Hindlimb muscle (tissue), 1 donor: ENCODE data around the gene LRCOL1. TPM values are rescaled to one million over a fixed set of nuclear protein-coding genes. Genes with fewer than 3 reads are reported as not detected.

Experiments
- DNase-seq: peaks from one replicate; pipeline ENCODE4 v3.0.0-alpha.2; 2013
- polyA plus RNA-seq: library from polyadenylated mRNA; unstranded; fragments of 120-200 nt; gene quantifications from one replicate; pipeline ENCODE4 v1.2.1, GENCODE V29; 2013; ENCODE audit not compliant: insufficient read length

Gene LRCOL1
- polyA plus RNA-seq = not detected

GRCh38 chr12:132610051-132610759 is at the start of gene LRCOL1:
TSS of gene LRCOL1 (minus strand) at chr12:132610582. CDS start at chr12:132606251, 4,331 bp downstream.
- DNase-seq = no peak

- no peak for DNase-seq
Observed at GRCh38 chr12:132660052-132660451, 49.7 kb upstream of the LRCOL1 start.

DNA sequence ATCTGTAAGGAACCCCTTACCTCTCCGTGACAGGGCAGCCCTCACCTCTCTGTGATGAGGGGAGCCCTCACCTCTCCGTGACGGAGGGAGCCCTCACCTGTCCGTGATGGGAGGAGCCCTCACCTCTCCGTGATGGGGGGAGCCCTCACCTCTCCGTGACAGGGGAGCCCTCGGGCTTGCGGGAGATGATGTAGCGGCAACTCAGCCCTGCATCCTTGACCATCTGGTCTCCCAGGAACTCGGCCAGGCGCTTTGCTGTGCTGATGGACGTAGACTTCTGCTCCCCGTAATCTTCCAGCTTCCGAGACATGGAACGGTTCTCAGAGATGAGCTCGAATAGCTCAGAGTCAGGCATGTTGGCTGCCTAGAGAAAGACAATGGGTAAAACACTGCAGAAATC is 48.8 kb upstream of the LRCOL1 start:
- DNase-seq = no peak

GRCh38 chr12:132658149-132658894 is 47.9 kb upstream of the LRCOL1 start:
- DNase-seq = no peak

DNA sequence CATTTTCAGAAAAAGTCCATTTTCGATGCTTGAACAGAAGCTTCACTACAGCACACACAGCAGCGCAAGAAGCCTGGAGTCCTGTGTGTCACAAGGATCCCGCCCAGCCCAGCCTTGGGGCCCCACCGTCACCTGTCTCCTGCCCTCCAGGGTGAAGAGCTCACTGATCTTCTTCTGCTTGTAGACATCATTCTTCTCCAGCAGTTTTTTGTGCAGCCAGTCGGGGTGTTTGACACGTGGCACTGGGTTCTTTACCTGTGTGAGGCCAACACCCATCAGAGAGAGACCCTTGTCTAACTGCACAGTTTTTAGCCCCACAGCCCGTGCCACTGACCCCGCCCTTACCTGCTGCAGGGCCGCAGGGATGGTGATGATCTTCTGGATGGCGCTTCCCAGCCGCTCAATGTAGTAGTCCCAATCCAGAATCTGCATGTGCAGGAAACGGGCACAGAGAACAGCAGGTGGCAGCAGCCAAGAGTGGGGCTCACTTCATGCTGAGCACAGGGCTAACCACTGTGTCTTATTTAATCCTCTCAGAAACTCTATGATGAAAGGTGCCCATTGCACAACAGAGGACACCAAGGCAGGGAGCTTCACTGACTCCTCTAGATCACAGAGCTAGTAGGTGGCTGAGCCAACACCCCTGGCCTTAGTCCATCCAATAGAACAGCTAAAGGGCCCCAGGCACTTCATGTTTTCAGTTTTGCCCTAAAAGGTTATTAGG is 46.8 kb upstream of the LRCOL1 start:
- no peak for DNase-seq

GRCh38 chr12:132653567-132654290 is 43.3 kb upstream of the LRCOL1 start:
- DNase-seq = no peak

DNA sequence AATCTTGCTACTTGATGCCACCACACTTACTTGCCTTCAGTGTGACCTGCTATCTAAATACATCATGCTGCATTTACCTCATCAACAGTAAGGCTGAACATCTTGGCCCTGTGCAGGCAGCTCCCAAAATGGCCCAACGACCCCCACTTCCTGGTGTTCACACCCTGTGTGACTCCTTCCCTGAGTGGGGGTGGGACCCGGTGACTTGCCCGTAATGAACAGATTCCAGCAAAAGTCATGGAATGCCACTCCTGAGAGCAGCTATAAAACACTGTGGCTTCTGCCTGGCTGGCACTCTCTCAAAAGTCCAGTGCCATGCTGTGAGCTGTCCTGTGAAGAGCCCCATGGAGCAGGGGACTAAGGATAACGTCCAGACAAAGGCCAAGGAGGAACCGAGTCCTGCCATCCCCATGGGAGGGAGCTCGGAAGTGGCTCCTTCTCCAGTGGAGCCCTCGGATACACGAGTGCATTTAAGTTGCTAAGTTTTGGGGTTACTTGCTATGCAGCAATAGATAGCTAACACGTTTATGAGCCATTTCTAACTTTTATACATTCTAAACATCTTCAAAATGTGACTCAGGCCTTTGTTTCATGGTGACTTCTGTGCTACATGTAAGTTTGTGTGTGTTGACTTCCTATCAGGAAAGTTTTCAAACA is 41.2 kb upstream of the LRCOL1 start:
- no peak for DNase-seq

DNA sequence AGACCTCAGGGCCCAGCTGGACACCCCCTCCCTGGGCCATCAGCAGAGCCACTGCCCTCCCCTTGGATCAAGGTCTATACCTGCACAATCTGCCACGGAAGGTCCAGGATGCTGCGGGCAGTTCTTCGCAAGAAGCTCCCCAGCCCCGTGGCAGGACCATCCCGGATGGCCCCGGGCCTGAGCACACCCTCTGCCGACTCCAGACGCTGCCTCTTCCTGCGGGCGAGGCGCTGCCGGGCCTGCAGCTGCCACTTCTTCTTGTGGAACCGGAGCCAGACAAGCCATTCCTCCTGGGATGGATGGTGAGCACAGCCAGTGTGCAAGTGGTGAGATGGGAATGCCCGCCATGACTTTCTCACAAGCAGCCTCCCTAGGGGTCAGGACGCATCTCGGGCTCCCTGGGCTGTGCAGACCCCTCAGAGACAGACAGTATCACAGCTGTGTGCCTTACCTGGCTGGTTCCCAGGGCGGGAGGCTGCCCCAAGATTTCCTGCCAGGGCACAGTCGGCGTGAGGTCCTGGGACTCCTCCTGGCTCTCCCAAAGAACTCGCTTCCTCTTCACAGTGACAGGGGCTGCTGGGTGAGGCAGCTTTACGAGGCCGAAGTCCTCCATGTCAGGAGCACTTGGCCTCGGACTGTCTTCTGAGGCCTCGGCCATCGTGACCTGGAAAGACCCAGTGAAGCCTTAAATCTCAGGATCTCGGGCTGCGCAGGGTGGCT is 39.0 kb upstream of the LRCOL1 start:
- DNase-seq = no peak

DNA sequence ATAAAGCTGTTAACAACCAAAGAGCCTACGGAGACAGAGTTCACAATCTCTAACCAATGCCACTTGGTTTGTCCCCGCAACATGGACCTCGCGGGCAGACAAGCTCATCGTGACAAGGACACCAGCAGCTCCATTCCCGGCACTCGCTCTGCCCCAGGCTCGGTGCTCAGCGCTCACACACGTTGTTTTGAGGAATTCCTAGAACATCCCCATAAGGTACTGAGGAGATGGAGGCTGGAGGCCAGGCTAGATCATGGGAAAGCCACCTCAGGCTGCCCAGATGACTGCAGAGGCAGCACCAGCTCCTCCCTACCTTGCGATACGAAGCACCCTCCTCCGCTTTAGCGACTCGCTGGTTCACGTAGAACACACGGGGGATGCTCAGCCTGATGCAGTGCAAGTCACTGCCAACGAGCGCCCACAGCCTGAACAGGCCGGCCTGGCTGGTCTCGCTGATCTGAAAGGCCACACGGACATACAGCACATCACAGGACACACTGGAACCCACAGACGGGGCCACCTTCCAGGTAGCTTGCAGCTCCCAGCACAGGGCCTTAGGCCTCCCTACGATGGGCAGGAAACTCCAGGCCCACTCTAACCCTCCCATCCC is 38.3 kb upstream of the LRCOL1 start:
- DNase-seq = no peak

- DNase-seq = no peak
Observed at GRCh38 chr12:132647858-132648257, 37.5 kb upstream of the LRCOL1 start.

- DNase-seq = no peak
Observed at GRCh38 chr12:132646850-132647249, 36.5 kb upstream of the LRCOL1 start.

DNA sequence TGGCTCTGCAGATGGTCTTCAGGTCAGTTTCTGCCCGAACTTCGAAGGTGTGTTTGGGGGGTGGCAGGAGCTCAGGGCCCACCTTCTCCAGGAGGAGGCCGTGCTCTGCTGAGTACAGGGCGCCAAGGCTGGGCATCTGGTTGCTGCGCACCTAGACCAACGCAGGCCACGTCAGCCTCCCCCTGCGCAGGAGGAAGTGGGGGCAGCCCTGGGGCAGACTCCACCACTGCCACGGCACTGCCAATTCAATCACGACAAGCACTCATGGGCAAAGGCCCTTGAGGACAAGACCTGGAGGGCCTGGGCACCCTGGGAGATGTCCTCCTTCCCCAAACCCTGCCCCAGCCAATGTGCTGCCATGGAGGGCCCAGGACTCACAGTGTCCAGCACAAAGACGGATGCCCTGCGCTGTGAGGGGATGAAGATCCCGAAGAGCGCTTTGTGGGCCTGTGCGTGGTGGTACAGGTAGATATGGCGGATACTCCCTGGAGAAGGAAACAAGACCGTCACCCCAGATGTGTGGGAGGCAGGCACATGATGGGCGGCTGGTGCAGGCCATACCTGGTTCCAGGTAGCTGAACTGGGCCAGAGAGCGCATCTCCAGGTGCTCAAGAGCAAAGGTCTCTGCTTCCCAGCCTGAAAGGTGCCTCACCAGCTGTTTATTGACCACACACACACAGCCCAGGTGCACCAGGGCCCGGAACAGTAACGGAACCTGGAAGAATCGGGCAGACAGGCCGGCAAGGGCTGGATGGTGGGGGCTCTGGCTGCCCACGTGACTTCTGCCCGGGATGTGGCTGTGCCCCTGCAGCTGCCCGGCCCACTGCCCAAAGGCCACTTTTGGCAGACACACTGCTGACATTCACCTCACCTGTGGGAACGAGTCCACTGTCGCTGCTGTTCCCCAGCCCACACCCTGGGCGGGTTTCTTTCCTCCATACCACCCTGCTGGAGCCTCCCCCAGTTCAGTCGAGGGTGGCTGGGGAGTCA is 32.8 kb upstream of the LRCOL1 start:
- DNase-seq = no peak

DNA sequence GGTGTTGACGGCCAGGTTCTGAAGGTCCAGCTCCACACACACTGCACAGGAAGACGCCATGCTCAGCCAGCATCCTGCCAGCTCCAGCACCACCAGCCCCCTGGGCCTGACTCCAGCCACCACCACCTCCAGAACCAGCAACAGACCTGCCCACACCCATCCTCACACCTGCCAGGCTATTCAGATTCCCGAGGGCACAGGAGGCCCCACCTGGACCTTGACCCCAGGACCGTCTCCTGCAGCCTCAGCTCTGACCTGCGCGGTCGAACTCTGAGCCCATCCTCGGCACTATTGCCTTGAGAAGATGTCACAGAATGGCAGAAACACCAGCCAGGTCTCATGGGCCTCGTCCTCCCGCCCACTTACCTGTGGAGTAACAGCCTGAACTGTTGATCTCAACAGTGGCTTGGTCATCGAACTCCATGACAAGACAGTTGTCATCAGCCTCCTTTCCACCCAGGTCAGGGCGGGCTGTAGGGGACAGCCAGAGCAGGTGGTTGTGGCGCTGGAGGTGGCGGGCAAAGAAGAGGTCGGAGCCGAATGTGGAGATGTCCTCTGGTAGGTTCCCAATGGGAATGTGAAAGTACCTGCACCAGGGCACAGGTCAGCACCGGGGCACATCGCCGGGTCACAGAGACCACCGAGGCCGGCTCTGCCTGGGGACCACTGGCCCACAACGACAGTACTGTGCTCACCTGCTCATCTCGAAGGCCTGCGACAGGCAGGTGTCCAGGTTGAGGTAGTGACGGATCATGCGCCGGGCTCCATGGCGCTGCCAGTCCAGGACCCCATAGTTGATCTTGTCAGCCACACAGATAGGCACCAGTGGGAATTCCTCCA is 31.6 kb upstream of the LRCOL1 start:
- no peak for DNase-seq

DNA sequence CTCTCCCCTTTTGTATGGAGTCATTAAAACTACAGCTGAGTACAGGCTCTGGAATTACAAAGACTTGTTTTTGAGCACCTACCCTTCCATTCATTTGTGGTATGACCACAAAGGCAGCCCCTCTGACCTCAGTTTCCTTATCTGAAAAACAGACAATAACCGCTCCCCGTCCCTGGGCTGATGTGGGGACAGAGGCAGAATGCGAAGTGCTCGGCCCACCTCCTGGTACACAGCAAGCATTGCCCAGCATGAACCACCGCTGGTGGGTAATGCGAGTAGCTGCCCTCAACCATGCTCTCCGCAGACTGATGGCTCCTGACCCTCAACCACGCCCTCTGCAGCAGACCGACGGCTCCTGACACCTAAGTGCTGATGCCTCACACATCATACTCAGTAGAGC is 30.6 kb upstream of the LRCOL1 start:
- DNase-seq = no peak

GRCh38 chr12:132639956-132640520 is 29.7 kb upstream of the LRCOL1 start:
- no peak for DNase-seq

DNA sequence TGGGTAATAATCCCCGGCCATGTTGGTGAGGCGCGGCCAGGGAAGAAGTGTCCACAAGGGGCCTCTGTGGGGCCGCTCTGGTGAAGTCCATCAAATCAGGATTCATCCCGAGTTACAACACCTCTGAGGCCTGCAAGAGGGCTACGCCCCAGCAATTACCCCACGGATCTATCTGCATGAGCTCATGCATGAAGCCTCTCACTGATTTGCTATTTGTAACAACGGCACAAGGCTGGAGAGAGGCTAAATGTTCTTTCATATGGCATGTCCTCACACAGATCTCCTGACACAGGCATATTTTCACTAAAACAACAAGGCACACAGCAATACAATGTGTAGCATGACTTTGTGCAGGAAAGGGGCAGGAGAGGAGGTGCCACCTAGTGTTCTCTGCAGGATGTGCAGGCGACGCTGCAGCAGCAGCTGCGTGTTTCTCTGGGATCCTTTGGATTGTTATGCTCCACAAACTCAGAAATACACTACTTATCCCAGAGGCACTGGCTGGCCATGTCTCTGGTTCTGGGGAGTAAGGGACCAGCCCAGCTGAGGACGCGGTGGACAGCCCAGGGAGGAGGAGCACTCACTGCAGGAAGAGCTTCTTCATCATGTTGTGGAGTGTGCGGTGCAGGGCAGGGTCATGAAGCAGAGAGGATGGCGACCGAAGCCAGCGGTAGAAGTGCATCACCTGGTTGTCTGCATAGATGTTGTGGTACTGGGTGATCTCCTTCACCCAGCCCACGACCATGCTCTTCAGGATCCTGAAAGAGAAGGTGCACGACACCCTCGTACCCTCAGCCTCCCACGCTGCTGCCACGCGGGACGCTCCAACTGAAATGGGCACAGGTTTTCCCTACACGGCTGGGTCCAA is 28.4 kb upstream of the LRCOL1 start:
- no peak for DNase-seq

GRCh38 chr12:132637811-132638210 is 27.4 kb upstream of the LRCOL1 start:
- DNase-seq = no peak
